HG02623 (cell line): Measurements from ENCODE around the gene LRRC17.
A peak's percentile ranks its signal among the peaks of the same experiment; 100 is the strongest.

Source experiments
- ATAC-seq: cut with Tn5 transposase; IDR thresholded peaks from one replicate; pipeline ENCODE4 v1.9.1; 2021; ENCODE audit warnings: moderate library complexity; ENCODE audit not compliant: unreplicated experiment

The LRRC17 gene, protein sequence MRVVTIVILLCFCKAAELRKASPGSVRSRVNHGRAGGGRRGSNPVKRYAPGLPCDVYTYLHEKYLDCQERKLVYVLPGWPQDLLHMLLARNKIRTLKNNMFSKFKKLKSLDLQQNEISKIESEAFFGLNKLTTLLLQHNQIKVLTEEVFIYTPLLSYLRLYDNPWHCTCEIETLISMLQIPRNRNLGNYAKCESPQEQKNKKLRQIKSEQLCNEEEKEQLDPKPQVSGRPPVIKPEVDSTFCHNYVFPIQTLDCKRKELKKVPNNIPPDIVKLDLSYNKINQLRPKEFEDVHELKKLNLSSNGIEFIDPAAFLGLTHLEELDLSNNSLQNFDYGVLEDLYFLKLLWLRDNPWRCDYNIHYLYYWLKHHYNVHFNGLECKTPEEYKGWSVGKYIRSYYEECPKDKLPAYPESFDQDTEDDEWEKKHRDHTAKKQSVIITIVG

DNA sequence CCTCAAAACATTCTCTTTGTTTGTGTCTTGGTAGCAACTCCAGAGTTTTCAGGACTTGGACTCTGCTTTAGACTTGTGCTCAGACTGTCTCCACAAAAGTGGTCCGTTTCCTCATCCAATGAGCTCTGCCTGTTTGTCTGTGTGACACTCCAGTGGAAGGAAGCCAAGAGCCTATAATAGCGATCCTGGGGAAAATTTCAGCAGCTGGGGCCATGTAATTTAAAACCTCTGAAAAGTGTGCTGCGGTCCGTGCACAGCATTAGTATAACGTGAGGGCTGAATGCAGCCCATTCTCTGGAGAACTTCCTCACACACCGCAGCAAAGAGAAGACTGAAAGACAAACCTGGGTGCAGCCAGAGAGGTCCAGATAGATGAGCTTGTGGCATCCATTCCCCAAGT is at the start of gene LRRC17:
LRRC17 (plus strand) TSS at position 259 of the 400 bp plus-strand sequence. CDS start 20,914 bp downstream, outside the sequence.
- ATAC-seq: no peak

DNA sequence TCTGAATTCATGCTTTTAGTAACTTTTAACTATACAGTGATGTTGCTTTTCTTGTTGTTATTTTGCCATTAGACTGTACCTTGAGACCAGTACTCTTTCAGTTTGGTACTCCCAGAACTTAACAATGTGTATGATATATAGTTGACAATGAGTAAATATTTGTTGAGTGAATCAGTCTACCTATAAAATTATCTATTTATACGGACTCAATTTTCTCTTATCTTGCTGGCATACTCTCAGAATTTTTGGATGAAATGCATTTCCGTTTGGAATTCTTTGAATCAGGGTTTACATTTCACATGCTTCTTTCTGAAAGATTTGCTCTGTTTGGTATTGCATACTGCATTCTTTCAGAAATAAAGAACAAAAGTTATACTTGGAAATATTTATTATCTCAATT is 47.8 kb upstream of the LRRC17 start:
- ATAC-seq: no peak

DNA sequence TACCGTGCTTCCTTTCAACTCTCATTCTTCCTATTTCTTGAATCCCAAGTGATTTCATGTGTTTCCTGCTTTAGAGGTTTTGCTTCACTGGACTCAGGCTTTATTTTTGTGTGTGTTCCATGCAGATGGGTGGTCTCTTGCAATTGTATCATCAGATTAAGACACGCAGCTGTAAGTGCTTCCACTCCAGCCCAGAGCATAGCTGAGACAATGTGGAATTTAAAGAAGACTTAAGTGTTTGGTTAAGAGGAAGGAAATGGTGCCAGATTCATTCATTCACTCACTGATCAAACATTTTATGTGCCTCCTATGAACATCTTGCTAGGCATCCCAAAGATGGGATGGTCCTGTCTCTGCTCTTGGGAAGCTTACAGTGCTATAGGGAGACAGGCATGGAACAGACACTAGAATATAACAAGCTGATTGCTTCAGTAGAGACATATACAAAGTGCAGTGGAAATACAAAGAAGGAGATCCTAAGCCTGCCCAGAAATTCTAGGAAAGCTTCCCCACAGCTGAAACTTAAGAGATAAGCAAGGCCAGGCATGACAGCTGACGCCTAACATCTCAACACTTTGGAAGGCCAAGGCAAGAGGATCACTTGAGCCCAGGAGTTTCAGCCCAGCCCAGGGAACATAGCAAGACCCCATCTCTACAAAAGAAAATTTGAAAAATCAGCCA is 46.1 kb upstream of the LRRC17 start:
- no peak for ATAC-seq

DNA sequence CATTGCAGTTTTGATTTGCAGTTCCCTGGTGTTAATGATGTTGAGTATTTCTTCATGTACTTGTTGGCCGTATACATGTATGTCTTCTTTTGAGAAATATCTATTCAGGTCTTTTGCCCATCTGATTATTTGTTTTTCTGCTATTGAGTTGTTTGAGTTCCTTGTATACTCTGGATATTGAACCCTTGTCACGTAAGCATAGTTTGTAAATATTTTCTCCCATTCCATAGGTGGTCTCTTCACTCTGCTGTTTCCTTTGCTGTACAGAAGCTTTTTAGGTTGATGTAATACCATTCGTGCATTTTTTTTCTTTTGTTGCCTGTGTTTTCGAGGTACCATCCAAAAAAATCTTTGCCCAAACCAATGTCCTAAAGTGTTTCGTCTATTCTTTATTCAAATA is 43.6 kb upstream of the LRRC17 start:
- ATAC-seq: no peak

DNA sequence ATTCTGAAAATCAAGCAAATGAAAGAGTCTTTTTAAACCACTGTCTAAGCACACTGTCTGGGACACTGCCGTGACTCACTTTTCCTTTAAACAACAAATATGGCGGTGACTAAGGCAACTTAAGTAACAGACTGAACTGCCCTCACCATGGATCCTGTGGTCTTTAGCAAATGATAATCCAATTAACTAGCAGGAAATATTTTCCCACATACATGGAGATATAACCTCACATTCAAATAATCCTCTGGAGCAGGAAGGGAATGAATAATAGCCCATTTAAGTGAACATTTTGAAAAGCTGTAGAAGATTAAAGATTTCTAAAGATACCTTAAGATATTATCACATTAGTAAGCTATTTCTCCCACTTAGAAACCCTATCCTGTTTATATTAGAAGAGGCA is 40.3 kb upstream of the LRRC17 start:
- no peak for ATAC-seq

DNA sequence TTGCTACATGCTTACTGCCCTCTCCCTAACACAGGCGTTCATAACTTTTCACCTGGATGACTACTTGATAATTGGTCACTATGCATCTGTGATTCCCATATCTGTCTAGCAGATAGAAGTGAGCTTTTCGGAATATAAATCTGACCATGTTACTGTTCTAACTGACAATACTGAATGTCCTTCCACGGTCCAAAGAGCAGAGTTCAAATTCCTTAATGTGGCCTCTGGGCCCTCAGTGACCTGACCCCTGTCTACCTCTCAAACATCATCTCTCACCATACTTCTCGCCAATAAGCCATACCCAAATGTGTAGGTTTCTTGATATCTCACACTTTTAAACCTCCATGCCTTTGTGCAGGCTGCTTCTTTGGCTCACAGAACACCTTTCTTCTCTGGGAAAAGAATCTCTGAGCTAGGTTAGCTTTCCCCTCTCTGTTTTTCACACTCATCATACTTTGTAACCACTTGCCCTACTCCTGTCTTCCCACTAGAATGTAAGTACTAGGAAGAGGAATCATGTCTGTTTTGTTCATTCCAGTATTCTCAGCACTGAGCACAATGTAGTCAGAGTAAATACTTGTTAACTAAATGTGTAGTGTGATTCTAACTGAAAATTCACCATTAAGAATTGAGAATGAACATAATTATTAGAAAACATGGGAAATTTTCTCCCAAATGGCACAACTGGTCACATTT is 39.2 kb upstream of the LRRC17 start:
- peak; percentile 16 for ATAC-seq

DNA sequence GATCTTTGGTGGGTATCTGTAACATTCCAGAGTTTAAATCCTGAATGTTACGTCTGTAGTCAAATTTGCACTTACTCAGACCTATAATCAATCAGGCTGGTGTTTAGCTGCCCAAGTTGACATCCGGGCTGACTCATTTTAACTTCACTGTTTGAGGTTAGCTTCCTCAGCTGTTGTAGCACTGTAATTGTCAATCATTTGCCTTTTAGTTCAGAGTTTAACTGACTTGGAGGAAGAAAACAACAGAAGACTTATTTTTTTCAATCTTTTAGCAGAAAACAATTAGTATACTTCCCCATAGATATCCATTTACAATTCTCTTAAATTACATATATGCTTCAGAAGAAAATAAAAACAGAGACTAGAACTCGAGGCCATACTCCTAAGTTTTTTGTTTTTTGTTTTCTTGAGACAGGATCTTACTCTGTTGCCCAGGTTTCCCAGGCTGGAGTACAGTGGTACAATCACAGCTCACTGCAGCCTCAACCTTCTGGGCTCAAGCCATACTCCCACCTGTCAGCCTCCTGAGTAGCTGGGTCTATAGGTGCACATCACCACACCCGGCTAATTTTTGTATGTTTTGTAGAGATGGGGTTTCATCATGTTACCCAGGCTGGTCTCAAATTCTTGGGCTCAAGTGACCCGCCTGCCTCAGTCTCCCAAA is 38.5 kb upstream of the LRRC17 start:
- ATAC-seq: peak; percentile 98

DNA sequence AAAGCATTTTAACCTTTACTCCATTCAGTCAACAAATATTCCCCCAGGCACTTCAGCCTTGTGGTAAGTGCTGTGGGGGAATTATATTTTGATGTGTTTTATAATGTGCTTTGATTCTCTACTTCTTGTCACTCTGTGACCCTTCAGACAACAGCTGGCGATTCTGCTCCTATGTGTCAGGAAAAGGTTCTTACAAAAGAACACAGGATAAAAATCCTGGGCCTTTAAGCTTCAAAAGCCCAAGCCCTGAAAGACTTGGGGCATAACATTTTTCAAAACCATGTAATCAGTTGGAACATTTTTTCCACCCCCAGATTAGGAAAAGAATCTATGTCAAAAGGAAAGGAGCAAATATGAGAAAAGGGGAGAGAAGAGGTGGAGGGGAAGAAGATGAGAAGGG is 37.8 kb upstream of the LRRC17 start:
- ATAC-seq: no peak

DNA sequence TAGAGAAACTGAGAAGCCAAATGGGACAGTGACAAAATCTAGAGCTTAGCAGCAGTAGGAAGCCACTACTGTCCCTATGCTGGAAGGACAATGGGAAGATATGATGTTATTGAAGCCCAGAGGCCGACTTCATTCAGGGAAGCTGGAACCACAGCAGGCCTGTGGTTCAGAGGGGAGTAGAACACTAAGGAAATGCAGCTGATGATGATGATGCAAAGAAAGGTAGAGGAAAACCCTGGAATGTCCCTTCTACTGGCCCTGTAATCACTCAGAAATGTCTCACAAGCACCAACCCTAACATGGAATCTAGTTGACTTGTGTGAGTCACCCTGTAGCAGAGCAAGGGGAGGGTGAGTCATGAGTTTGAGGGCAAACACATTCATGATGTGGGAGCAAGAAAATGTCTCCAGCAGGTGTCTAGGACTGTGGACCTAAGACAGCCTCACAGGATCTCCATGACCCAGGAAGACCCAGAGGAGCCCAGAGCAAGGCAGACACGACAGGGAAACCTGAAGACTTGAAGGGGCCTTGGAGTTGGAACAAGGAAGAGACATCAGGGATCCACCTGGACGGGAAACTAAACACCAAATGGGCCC is 37.0 kb upstream of the LRRC17 start:
- ATAC-seq: no peak

DNA sequence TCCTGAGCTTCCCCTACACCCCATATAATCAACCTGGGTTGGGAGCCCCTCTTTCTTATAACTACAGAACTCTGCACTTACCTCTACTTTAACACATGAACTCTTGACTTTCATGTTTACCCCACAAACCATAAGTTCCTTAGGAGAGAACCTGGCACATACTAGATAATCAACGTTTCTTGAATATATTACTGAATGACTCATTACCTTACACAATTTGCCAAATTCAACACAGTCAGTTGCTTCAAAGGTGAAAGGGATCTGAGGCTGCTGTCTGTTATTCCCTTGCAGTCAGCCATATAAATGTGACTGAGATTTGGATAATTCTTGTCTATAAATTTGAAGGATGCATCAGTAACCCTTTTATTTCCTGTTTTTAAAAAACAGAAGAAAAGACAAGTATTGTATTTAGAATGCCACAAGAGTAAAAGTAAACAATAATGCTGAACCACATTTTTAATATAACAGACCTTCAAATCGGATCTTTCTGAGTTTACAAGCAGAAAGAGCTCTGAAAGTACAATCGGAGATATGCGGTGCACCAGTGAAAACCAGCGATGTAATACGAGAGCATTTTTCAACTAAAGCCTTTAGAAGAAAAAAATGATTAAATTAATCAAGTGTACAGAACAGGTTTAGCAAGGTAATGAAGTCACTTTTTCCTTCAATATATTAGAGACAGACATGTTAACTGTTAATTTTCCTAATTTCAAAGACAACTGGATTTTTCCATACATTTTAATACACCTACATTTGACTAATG is 29.5 kb upstream of the LRRC17 start:
- no peak for ATAC-seq

DNA sequence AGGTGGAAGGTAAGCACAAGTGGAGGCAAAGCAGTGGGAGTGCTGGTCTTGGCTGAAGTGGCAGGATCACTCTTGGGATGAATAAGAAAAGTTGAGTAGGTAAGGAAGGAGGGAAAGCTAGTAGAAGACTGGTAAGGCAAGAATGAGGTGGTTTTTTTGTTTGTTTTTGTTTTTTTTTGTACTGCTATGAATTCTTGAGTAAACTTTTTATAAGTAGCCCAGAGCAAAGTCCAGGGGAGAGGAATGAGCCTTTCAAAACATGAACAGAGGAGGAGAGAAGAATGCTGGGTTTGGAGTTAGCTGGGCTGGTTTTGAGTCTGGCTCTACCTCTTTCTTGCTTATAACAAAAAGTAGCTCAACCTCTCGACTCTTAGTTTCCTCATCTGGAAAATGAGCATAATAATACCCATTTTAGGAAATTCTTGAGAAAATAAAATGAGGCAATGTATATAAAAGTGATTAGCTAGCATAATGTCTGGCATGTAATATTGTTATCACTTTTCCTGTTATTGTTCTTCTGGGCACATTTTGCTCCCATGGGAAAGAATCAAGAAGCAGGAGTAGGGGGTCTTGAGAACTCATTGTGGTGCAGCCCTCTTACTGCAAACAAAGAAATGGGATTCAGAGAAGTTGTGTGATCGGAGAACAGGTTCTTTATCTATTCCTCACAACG is 24.1 kb upstream of the LRRC17 start:
- no peak for ATAC-seq

DNA sequence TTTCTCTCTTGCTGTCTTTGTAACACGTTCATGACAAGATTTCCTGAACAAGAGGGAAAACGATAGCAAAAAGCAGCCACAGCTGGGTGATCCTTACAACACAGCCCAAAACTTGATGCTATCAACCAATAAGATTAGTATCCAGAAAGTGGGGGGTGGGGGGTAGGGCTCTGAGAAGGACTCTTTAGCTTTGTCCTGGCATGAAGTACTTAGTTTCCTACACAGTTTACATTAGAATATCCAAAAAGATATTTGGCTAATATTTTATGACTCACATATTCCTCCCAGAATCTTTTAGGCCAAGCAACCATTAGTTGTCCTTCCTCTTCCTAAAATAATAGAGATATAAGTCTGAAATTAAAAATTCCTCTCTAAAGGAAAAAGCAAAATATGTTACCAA is 22.9 kb upstream of the LRRC17 start:
- ATAC-seq: no peak

DNA sequence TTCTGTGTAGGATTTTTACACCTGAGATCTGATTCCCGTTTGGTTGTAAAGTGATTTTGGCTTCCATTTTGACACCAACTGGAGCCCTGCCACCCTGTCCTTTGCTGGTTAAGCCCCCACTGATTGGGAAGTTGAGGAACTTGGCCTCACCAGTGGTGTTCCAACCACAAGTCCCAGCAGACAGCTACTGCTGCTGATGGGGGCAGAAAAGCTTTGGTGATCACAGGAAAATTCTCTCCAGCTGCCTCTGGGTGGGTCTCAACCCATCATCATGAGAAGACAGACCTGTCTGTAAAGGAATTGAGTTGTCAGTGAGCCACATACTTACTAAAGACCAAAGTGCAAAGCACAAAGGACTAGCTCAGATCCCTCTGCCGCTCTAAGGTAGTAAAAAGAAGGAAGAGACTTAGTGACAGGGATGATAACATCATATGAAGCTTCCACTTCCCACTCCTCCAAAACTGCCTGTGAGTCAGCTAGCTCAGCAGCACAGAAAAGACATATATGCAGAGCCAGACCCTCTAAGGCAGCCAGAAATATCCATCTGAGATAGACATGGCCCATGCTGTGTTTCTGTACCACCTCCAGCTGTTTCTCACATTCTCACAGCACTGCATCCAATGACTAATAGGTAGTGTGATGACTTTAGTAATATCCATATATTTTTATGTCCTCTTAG is 22.4 kb upstream of the LRRC17 start:
- no peak for ATAC-seq

DNA sequence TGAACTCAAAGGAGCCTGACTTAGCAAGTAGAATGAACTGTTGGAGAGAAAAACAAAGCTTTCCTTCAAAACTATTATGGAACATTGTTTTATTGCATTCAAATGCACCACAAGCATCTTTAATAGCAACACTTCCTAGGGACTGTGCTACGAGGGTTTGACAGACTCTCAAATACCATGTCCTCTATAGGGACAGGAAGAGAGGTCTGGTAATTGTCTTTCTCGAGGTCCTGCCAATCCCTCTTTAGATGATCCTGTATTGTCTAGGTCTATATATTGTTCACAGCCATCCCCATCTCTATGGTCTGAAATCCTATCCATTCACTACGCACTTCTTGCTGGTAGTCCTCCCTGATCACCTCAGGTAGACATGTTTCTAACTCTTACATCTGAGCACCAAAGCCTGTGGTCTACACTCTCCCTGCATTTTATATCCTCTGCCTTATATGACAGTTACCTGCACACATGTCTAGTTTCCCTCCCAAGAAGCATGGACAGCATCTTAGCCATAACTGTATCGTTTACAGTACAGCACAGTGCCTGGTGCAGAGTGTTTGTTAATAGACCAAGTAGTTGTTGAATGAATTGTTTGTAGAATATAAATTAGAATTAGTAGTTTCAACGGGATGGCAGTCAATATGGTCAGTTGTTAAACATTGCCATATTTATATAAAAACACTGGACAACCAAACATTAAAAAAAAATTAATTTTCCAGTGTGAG is 21.7 kb upstream of the LRRC17 start:
- no peak for ATAC-seq

DNA sequence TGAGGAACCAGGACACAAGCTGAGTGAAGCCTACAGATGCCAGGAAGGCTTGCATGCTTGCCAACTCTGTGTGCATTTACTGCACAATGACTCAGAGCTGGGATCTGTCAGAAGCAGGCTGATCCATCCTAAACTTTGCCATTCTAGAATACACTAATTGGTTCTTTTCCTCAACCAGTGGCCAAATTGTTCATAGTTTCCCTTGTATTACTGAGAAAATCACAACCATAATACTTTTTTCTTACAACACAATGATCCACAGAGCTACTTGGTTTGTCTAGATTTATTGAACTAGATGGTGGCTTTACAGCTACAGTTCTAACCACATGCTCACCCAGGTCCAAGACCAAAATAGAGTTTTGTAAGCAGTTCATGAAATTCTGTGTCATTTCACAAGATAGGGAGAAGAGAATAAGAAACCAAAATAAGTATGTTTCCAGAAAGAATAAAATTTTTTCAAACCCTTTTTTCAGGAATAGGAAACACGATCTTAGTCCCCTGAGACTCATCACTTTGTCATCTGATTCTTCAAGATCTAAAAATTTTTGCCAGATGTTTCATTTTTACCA is 21.0 kb upstream of the LRRC17 start:
- ATAC-seq: no peak

DNA sequence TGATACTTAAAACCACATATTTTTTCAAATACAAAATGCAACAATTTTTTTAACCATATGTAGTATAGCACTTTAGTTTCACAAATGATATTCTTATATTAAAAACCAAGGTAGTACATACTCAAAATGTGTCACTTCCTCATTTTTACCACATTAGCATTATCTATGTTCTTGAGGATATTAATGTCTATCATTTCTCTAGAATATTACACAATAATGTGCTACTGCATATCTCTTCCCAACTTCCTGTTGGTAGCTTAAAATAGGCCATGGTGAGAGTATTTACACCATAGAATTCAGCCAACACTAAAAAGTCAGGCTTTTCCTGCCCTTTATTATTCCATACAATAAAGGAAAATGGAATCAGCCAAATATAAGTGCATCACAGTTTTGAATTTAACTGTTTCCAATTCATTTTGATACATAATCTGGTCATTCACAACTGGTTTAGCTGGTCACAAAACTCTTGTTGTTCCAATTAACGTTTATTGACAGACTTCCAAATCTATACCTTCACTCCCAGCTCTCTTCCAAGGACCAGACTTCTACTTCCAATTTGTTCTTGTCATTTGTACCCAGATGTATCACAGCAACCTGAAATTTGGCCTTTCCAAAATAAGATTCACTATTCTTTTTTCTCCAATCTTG is 20.0 kb upstream of the LRRC17 start:
- no peak for ATAC-seq

DNA sequence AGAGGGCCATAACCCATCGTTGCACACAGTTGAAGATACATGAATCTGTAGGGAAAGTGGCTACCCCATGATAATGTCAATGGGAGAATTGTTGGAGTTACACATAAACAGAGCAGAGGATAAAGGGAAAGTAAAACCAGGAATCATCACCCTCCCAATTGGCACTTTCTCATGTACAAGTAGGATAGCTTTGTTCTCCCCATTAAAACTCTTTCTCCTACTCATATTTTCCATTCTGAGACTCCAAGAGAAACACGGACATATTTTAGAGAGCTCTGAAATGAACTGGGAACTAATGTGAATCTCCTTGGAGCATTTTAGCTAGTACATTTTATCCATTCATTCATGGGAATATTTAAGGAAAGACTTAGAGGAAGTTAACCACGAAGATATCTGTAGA is 17.2 kb upstream of the LRRC17 start:
- ATAC-seq: no peak

DNA sequence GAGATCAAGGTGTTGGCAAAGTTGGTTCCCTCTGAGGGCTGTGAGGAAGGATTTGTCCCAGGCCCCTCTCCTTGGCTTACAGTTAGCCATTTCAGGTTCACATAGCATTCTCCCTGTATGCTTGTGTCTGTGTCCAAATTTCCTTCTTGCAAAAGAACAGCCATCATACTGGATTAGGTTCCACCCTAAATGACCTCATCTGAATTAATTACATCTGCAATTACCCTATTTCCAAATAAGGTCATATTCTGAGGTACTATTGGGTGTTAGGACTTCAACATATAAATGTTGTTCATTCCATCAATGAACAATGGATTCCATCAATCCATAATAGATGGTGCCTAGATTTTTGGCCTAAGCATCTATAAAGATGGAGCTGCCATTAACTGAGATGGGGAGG is 16.2 kb upstream of the LRRC17 start:
- no peak for ATAC-seq
